GM13976 (cell line): ENCODE results near the gene PLAGL1.

ENCODE experiments used
- DNase-seq: peaks from one replicate; pipeline ENCODE4 v3.0.0; 2012; ENCODE audit warnings: low spot score
- CTCF ChIP-seq: IDR thresholded peaks from 2 replicates; pipeline ENCODE4 v1.5.1; 2012; ENCODE audit warnings: borderline replicate concordance, mild to moderate bottlenecking; ENCODE audit not compliant: insufficient read depth; ENCODE audit errors: extremely low read depth, missing control alignments, control extremely low read depth
- in situ Hi-C: fragments of 300-500 bp; cut with MboI; formaldehyde crosslinking; loops from one replicate; pipeline ENCODE4 v1.12.0; 2022; ENCODE audit warnings: low sequenced_read_pairs, mixed read lengths, inconsistent platforms; ENCODE audit not compliant: unreplicated experiment

Gene PLAGL1

GRCh38 chr6:143986463-143987065 lies 21.5 kb downstream of the PLAGL1 start:
- in situ Hi-C loops = no loop called here
- TF ChIP-seq CTCF = no peak
- no peak for DNase-seq

DNA sequence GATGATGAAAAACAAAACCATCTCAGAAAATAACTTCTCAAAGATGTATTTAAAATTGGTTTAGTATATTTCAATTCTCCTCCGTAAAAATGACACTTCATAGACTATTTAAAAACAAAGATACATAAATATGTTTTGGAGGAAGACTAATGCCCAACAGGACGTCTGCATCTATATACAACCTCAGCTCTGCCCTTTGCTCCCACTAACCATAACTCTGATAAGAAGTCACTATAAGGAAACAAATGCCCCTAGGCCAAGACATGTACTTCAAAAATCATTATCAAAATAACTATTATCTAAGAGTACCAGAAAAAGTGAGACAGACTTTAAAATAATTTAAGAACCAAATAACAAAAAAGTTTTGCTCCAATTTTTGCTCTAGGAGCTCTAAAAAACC lies 23.4 kb downstream of the PLAGL1 start:
- TF ChIP-seq CTCF = no peak
- in situ Hi-C loops = no loop called here
- DNase-seq = no peak

GRCh38 chr6:143982968-143983367 lies 25.1 kb downstream of the PLAGL1 start:
- TF ChIP-seq CTCF = no peak
- DNase-seq = no peak
- in situ Hi-C loops = no loop called here

- TF ChIP-seq CTCF = no peak
- no peak for DNase-seq
- in situ Hi-C loops = no loop called here
Observed at GRCh38 chr6:143980921-143981320, 27.1 kb downstream of the PLAGL1 start.

- DNase-seq = no peak
- no peak for TF ChIP-seq CTCF
- in situ Hi-C loops = no loop called here
Observed at GRCh38 chr6:143976806-143977349, 31.2 kb downstream of the PLAGL1 start.

DNA sequence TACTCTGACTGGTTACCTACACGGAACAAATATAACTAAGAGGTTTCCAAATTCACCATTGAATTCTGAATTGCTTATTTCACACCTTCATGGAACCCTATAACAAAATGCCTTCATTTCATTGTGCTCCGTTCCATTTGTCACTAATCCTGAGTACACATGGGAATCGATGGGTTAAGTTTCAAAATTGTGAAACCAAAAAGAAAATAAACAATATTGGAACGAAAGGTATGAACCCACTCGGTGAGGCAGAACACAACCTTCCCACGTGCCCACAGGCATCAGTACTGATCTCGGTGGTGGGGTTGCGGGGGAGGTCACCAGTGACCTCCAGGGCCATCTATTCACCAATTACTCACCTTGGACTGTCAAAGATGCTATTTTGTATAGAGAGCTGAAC lies 34.0 kb downstream of the PLAGL1 start:
- TF ChIP-seq CTCF = no peak
- DNase-seq = no peak
- in situ Hi-C loops = no loop called here
